GM19438 (cell line): ENCODE data around the gene MYOZ2.
"Not testable (repeated sequence)": the region's sequence is repeated elsewhere in the genome, so short reads cannot be mapped to it uniquely, and the experiment has no call there.

ENCODE experiments used
- ATAC-seq: cut with Tn5 transposase; IDR thresholded peaks from one replicate; pipeline ENCODE4 v1.9.1; 2021; ENCODE audit warnings: low read depth; ENCODE audit not compliant: unreplicated experiment

The MYOZ2 gene

GRCh38 chr4:119125931-119126330, 9.7 kb upstream of the MYOZ2 start:
- ATAC-seq = no peak

DNA sequence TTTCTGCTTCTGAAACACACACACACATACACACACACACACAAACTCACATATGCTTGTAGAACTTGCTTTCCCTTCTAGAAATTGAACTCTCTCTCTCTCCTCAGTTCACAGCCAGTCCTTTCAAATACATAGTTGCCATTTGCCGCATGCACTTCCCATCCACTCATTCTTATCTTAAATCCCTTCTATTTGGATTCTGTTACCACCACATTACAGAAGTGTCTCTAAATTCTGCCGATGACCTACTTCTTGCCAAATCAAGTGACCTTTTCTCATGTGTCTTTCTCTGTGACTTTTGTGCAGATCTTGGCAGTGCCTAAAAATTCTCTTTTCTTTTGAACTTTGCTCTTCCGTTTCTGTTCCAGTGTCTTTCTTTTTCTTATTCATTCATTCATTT, 7.5 kb upstream of the MYOZ2 start:
- ATAC-seq = no peak

DNA sequence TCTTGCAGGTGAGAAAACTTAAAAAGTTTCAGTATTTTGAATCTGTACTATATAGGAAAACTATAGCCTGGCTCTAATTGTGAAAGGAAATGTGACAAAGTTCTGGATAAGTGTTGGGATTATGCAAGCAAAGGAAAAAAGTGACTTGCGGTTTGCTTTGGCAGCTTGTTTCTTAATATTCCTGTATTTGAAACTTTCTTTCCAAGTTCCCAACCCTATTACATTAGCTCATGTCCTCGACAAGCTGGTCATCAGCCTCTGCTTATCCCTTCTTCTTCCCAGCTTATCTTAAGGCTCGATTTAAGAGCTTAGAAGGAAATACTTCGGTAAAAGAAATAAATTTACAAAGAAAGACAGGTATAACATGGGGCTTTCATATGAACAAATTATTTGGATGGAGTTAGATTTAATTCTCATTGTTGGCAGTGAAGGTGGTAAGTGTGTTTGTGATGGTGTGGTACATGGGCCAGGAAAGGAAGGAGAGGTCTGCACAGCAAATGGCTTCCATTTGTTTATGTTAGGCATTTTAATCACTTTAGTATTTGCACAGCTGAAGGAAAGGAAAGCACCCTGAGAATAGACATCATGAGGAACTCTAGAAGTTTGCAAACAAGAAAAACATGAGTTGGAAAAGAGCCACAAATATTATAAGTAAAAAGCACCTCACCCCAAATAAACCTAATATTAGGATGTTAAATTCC, 5.1 kb upstream of the MYOZ2 start:
- ATAC-seq = no peak

- no peak for ATAC-seq
Measured at GRCh38 chr4:119131164-119131563, 4.5 kb upstream of the MYOZ2 start.

- ATAC-seq = no peak
Measured at GRCh38 chr4:119132306-119132705, 3.3 kb upstream of the MYOZ2 start.

GRCh38 chr4:119136546-119136945, 914 bp downstream of the MYOZ2 start:
- ATAC-seq = no peak

GRCh38 chr4:119138046-119138445, 2.4 kb downstream of the MYOZ2 start:
- ATAC-seq = no peak

DNA sequence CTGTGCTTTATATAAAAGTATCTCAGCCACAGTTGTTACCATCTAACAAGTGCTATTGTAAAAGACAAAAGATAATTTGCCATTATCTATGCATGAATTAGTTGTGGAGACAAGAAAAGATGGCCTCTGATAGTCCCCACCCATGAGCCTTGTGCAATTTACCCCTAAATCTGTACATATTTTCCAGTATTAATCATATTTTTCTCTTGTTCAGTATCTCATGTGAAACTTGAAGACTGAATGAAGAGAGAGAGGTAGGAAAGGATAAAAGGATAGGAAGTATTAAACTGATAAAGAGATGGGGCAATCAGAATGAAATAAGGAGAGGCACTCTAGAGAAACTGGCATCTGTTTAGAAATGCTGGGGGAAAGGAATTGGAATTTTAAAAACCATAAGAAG, 3.7 kb downstream of the MYOZ2 start:
- ATAC-seq = no peak

- no peak for ATAC-seq
Measured at GRCh38 chr4:119139822-119140252, 4.2 kb downstream of the MYOZ2 start.

DNA sequence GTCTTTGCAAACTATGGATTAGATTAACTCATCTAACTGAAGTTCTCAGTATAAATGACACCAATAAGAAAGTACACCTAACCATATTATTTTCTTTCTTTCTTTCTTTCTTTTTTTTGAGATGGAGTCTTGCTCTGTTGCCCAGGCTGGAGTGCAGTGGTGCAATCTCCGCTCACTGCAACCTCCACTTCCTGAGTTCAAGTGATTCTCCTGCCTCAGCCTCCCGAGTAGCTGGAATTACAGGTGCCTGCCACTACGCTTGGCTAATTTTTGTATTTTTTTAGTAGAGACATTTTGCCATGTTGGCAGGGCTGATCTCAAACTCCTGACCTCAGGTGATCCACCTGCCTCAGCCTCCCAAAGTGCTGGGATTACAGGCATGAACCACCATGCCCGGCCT, 5.7 kb downstream of the MYOZ2 start:
- not testable (repeated sequence) for ATAC-seq

GRCh38 chr4:119142833-119143232, 7.2 kb downstream of the MYOZ2 start:
- ATAC-seq = no peak

DNA sequence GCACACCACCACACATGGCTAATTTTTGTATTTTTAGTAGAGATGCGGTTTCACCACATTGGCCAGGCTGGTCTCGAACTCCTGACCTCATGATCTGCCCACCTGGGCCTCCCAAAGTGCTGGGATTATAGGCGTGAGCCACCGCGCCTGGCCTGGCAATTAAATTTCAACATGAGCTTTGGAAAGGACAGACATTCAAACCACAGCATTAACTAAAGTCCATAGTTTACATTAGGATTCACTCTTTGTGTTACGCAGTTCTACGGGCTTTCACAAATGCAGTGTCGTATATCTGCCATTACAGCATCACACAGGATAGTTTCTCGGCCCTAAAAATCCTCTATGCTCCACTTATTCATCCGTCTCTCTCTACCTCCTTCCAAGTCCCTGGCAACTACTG, 7.7 kb downstream of the MYOZ2 start:
- ATAC-seq = not testable (repeated sequence)

GRCh38 chr4:119149110-119149509, 13.5 kb downstream of the MYOZ2 start:
- no peak for ATAC-seq

- no peak for ATAC-seq
Measured at GRCh38 chr4:119151161-119151560, 15.5 kb downstream of the MYOZ2 start.

DNA sequence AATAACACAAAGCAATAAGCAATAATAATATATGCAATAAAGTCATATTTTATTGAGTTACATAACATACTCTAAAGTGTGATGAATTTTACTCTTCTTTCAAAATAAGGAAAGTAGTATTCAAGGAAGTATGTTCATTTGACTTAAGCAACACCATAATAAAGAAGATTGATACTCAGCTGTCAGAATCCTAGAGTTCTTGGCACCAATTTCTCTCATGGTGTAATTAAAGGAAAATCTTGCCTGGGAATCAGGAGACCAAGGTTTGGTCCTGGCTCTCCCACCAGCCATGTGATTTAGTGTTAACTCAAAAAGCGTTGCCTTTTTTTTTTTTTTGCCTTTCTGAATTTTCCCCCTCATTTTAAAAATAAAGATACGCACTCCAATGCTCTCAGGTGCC, 17.1 kb downstream of the MYOZ2 start:
- no peak for ATAC-seq

DNA sequence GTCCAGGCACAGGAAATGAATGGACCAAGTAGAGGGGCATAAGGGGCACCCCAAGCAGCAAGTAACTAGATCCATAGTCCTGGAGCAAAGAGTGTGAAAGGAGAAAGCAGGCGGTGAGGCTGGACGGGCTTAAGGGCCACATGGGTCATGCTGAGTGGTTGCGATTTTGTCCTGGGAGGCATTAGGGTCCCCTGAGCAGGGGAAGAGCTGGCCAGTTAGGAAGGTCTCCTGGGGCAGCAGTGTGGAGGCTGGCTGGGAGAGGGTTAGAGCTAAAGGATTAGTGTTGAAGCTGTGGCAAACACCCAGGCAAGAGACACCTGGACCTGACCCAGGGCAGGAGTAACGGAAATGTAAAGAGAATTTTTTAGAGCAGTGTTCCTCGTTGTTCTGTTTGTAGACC, 26.5 kb downstream of the MYOZ2 start:
- ATAC-seq = no peak

GRCh38 chr4:119165767-119166166, 30.1 kb downstream of the MYOZ2 start:
- no peak for ATAC-seq

DNA sequence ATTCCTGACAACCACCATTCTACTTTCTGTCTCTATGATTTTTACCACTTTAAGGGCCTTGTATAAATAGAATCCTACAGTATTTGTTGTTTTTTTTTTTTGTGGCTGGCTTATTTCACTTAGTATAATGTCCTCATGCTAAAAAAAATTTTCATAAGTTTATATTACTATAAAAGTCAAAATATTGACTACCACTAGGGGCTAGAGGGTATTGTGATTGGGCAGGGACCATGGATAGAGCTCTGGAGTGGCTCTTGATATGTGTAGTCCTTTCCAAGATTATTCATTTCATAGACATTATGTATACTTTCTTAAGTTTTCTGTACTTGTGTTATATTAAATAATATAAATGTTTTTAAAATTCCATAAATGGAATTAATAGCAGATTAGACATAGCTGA, 34.6 kb downstream of the MYOZ2 start:
- ATAC-seq = no peak

GRCh38 chr4:119172223-119172622, 36.6 kb downstream of the MYOZ2 start:
- ATAC-seq = no peak

- ATAC-seq = not testable (repeated sequence)
Measured at GRCh38 chr4:119173729-119174361, 38.2 kb downstream of the MYOZ2 start.

DNA sequence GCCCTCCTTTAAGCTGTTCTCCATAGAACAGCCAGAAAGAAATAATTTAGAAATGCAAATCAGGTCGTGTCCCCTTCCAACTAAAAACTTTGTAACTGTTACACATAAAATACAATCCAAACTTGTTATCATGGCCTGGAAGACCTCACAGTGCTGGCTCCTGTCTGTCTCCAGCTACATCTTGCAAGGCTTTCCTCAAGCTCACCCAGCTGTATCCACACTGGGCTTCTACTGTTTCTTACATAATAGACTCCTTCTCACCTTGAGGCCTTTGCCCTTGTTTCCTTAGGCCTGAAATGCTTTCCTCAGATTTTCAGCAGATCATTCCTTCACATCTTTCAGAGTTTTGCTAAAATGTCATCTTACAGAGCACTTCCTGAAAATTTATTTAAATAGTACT, 43.4 kb downstream of the MYOZ2 start:
- no peak for ATAC-seq

GRCh38 chr4:119184128-119184527, 48.5 kb downstream of the MYOZ2 start:
- ATAC-seq = no peak
